Measurements from ENCODE around the gene CENPP. TPM values are rescaled to one million over a fixed set of nuclear protein-coding genes. Genes with fewer than 3 reads are reported as not detected.

CENPP gene
- total RNA-seq, 1 experiment from 2014 or later, result 14.3 TPM

DNA sequence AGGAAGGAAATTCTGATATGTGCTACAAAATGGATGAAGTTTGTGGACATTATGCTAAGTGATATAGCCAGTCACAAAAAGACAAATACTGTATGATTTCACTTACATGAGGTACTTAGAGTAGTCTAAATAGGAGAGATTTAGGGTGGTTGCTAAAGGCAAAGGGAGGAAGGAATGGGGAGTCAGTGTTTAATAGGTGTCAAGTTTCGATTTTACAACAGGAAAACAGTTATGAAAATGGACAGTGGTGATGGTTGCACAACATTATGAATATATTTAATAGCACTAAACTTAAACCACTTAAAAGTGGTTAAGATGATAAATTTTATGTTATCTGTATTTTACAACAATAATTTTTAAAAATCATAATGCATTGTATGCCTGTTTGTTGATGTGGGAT, 250.4 kb downstream of the CENPP start (continued):
- TF ChIP-seq, protein P1, sequence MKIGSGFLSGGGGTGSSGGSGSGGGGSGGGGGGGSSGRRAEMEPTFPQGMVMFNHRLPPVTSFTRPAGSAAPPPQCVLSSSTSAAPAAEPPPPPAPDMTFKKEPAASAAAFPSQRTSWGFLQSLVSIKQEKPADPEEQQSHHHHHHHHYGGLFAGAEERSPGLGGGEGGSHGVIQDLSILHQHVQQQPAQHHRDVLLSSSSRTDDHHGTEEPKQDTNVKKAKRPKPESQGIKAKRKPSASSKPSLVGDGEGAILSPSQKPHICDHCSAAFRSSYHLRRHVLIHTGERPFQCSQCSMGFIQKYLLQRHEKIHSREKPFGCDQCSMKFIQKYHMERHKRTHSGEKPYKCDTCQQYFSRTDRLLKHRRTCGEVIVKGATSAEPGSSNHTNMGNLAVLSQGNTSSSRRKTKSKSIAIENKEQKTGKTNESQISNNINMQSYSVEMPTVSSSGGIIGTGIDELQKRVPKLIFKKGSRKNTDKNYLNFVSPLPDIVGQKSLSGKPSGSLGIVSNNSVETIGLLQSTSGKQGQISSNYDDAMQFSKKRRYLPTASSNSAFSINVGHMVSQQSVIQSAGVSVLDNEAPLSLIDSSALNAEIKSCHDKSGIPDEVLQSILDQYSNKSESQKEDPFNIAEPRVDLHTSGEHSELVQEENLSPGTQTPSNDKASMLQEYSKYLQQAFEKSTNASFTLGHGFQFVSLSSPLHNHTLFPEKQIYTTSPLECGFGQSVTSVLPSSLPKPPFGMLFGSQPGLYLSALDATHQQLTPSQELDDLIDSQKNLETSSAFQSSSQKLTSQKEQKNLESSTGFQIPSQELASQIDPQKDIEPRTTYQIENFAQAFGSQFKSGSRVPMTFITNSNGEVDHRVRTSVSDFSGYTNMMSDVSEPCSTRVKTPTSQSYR (CRISPR knock-in tag; IDR thresholded peaks at IDR 0.05), result no peak
- no peak for TF ChIP-seq MYBL2 (CRISPR knock-in tag; IDR thresholded peaks at IDR 0.05)
- TF ChIP-seq, protein P2, sequence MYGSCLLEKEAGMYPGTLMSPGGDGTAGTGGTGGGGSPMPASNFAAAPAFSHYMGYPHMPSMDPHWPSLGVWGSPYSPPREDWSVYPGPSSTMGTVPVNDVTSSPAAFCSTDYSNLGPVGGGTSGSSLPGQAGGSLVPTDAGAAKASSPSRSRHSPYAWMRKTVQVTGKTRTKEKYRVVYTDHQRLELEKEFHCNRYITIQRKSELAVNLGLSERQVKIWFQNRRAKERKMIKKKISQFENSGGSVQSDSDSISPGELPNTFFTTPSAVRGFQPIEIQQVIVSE (CRISPR knock-in tag; IDR thresholded peaks at IDR 0.05; ENCODE audit: borderline replicate concordance), result no peak
- TF ChIP-seq ZNF263 (CRISPR knock-in tag; IDR thresholded peaks at IDR 0.05; ENCODE audit: low read depth), result no peak
- no peak for TF ChIP-seq TCF7 (CRISPR knock-in tag; IDR thresholded peaks at IDR 0.05; ENCODE audit: low read depth)
- no peak for TF ChIP-seq ATF1 (CRISPR knock-in tag; IDR thresholded peaks at IDR 0.05)
- TF ChIP-seq, protein P3, sequence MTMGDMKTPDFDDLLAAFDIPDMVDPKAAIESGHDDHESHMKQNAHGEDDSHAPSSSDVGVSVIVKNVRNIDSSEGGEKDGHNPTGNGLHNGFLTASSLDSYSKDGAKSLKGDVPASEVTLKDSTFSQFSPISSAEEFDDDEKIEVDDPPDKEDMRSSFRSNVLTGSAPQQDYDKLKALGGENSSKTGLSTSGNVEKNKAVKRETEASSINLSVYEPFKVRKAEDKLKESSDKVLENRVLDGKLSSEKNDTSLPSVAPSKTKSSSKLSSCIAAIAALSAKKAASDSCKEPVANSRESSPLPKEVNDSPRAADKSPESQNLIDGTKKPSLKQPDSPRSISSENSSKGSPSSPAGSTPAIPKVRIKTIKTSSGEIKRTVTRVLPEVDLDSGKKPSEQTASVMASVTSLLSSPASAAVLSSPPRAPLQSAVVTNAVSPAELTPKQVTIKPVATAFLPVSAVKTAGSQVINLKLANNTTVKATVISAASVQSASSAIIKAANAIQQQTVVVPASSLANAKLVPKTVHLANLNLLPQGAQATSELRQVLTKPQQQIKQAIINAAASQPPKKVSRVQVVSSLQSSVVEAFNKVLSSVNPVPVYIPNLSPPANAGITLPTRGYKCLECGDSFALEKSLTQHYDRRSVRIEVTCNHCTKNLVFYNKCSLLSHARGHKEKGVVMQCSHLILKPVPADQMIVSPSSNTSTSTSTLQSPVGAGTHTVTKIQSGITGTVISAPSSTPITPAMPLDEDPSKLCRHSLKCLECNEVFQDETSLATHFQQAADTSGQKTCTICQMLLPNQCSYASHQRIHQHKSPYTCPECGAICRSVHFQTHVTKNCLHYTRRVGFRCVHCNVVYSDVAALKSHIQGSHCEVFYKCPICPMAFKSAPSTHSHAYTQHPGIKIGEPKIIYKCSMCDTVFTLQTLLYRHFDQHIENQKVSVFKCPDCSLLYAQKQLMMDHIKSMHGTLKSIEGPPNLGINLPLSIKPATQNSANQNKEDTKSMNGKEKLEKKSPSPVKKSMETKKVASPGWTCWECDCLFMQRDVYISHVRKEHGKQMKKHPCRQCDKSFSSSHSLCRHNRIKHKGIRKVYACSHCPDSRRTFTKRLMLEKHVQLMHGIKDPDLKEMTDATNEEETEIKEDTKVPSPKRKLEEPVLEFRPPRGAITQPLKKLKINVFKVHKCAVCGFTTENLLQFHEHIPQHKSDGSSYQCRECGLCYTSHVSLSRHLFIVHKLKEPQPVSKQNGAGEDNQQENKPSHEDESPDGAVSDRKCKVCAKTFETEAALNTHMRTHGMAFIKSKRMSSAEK (CRISPR knock-in tag; IDR thresholded peaks at IDR 0.05; ENCODE audit: borderline replicate concordance), result no peak
- TF ChIP-seq RELA (CRISPR knock-in tag; IDR thresholded peaks at IDR 0.05; ENCODE audit: borderline replicate concordance), result no peak
- no peak for TF ChIP-seq PRRX2 (CRISPR knock-in tag; IDR thresholded peaks at IDR 0.05)
- TF ChIP-seq, protein P4, sequence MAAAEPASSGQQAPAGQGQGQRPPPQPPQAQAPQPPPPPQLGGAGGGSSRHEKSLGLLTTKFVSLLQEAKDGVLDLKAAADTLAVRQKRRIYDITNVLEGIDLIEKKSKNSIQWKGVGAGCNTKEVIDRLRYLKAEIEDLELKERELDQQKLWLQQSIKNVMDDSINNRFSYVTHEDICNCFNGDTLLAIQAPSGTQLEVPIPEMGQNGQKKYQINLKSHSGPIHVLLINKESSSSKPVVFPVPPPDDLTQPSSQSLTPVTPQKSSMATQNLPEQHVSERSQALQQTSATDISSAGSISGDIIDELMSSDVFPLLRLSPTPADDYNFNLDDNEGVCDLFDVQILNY (CRISPR knock-in tag; IDR thresholded peaks at IDR 0.05), result no peak
- TF ChIP-seq, protein P5, sequence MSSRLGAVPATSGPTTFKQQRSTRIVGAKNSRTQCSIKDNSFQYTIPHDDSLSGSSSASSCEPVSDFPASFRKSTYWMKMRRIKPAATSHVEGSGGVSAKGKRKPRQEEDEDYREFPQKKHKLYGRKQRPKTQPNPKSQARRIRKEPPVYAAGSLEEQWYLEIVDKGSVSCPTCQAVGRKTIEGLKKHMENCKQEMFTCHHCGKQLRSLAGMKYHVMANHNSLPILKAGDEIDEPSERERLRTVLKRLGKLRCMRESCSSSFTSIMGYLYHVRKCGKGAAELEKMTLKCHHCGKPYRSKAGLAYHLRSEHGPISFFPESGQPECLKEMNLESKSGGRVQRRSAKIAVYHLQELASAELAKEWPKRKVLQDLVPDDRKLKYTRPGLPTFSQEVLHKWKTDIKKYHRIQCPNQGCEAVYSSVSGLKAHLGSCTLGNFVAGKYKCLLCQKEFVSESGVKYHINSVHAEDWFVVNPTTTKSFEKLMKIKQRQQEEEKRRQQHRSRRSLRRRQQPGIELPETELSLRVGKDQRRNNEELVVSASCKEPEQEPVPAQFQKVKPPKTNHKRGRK (CRISPR knock-in tag; IDR thresholded peaks at IDR 0.05; ENCODE audit: borderline replicate concordance), result no peak

DNA sequence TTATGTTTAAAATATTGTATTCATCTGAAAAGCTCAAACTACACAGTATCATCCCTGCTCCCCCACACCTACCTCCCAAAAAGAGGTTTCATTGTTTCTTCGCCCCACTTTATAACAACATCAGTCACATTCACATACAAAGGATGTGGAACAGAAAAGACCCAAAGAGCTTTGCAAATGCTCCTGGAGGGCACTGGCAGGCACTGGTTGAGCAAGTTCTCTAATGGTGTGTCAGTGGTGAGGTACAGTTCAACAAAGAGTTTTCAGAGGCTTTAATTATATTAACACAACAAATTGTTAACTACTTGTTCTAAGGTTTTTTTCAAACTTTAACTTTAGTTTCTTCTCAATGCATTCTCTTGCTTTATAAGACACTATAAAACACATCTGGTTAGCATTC, 264.2 kb downstream of the CENPP start:
- ChIA-PET POLR2A (no interaction called here), CTCF (interaction anchor here (1.1 kb wide), 1 partner anchor 88 kb away, joined by 4 read pairs; no protein-coding TSS in a partner anchor)
- peaks cover 11% of the 10 kb centered on the region for H3K9me3 Mint-ChIP-seq
- H3K4me3 Mint-ChIP-seq, result no peak overlapping the region
- H3K27ac Mint-ChIP-seq, result no peak overlapping the region
- DNase-seq (ENCODE audit: low spot score) (no peak), ATAC-seq (peak; percentile 50; the same call in 1 of the 2 replicates)
- TF ChIP-seq NR3C1 (CRISPR knock-in tag; conservative IDR thresholded peaks at IDR 0.05; ENCODE audit: low read depth) (no peak), ESRRA (CRISPR knock-in tag; IDR thresholded peaks at IDR 0.05; ENCODE audit: borderline replicate concordance) (no peak), CREB1 (CRISPR knock-in tag; IDR thresholded peaks at IDR 0.05) (no peak)
- no peaks in the 10 kb centered on the region for H3K27me3 Mint-ChIP-seq (ENCODE audit: low read depth)
- peaks cover 5% of the 10 kb centered on the region for H3K36me3 Mint-ChIP-seq
- H3K4me1 Mint-ChIP-seq, result peaks cover 18% of the 10 kb centered on the region
